Brain microvascular endothelial cell (primary cell): ENCODE data around the gene TSPEAR.

Experiments
- DNase-seq: peaks from one replicate; pipeline ENCODE4 v3.0.0-alpha.2; 2020
- H3K27ac ChIP-seq: fragments of 250-450 bp; sonication (Bioruptor Pico); 2 replicates; pipeline ENCODE4 v1.5.1; 2020; ENCODE audit warnings: mild to moderate bottlenecking, moderate library complexity
- H3K27me3 ChIP-seq: fragments of 250-450 bp; sonication (Bioruptor Pico); replicated peaks from 2 replicates; pipeline ENCODE4 v1.5.1; 2020; ENCODE audit warnings: mild to moderate bottlenecking
- H3K36me3 ChIP-seq: fragments of 250-450 bp; sonication (Bioruptor Pico); replicated peaks from 2 replicates; pipeline ENCODE4 v1.5.1; 2020; ENCODE audit warnings: mild to moderate bottlenecking
- H3K4me3 ChIP-seq: 2 replicates; pipeline ENCODE4 v1.5.1; 2011; ENCODE audit warnings: low read depth, mild to moderate bottlenecking, control low read depth, low read length, moderate library complexity
- in situ Hi-C: cut with HindIII; loops from 2 replicates; pipeline ENCODE4 v1.10.0; 2017; ENCODE audit warnings: low sequenced_read_pairs, low pct_ligation_motif_present
- TF ChIP-seq, protein P1 (sequence below): IDR thresholded peaks from 2 replicates; pipeline ENCODE4 v1.5.1; 2011; ENCODE audit warnings: low read depth, mild to moderate bottlenecking, moderate library complexity, low read length, control low read depth, inconsistent platforms; ENCODE audit errors: missing control alignments

TSPEAR gene

DNA sequence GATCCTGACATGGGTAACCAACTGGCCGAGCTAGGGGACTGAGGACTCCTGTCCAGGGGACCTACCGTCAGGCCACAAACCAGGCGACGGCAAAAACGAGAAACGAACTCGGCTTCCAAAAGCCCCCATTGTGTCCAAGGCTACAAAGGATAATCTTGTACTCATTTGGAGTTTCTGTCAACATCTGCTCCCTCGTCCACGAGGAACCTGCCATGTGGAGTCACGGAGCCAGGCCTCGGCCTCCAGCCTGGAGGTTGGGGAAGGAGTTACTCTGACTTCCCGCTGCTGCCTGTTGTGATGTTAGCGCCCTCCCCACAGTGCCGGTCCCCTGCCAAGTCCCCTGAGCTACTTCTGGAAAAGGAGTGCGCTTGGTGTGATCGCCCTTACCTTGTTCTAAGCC, 178.7 kb downstream of the TSPEAR start:
- in situ Hi-C loops, result no loop called here
- DNase-seq, result no peak
- H3K27me3 ChIP-seq, result no peaks in the 10 kb centered on the region
- H3K4me3 ChIP-seq, result no peak overlapping the region
- no peak overlapping the region for H3K27ac ChIP-seq
- no peaks in the 10 kb centered on the region for H3K36me3 ChIP-seq
- TF ChIP-seq, protein P1, sequence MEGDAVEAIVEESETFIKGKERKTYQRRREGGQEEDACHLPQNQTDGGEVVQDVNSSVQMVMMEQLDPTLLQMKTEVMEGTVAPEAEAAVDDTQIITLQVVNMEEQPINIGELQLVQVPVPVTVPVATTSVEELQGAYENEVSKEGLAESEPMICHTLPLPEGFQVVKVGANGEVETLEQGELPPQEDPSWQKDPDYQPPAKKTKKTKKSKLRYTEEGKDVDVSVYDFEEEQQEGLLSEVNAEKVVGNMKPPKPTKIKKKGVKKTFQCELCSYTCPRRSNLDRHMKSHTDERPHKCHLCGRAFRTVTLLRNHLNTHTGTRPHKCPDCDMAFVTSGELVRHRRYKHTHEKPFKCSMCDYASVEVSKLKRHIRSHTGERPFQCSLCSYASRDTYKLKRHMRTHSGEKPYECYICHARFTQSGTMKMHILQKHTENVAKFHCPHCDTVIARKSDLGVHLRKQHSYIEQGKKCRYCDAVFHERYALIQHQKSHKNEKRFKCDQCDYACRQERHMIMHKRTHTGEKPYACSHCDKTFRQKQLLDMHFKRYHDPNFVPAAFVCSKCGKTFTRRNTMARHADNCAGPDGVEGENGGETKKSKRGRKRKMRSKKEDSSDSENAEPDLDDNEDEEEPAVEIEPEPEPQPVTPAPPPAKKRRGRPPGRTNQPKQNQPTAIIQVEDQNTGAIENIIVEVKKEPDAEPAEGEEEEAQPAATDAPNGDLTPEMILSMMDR, result no peak

DNA sequence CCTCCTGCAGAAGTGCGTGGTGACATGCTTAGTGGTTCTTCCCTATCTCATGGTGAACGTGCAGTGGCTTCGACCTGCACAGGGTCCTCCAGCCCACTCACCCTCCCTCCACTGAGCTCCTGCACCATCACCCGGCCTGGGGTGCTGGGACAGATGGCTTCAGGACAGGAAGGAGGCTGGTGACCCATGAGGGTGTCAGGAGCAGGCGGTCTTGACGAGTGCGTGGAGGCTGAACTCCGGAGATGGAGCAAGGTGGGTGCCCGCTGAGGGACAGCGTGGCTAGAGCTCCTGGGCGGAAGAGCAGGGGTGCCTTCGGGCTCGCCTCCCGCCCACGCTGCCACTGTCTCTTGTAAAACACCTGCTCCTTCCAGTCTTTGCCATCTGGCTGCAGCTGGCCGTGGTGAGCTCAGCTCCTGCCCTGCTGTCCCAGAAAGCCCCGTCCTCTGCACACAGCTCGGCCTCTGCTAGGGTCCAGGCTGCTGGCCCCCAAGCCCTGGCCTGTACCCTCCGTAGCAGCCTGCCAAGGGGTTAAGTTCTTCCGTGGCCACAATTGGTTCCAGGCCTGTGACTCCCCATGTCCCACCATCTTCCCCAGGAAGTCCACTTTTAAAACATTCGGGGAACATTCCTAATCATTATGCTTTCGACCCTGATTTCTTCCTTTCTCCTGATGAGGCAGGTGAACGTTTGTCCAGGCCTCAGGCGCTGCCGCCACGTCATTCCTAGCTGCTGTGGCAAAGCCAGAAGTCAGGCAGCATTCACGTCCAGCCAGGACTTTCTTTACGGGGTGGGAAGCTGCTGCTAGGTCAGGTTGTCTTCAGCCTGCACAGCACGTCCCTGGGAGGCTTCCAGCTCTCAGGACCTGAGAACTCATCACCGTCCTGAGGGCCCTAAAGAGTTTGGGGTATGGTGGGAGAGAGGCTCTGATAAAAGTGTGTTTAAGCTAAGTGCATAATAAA, 179.5 kb downstream of the TSPEAR start:
- H3K36me3 ChIP-seq, result no peaks in the 10 kb centered on the region
- no peaks in the 10 kb centered on the region for H3K27me3 ChIP-seq
- H3K4me3 ChIP-seq, result no peak overlapping the region
- no peak for DNase-seq
- in situ Hi-C loops, result no loop called here
- TF ChIP-seq, protein P1, result no peak
- no peak overlapping the region for H3K27ac ChIP-seq

DNA sequence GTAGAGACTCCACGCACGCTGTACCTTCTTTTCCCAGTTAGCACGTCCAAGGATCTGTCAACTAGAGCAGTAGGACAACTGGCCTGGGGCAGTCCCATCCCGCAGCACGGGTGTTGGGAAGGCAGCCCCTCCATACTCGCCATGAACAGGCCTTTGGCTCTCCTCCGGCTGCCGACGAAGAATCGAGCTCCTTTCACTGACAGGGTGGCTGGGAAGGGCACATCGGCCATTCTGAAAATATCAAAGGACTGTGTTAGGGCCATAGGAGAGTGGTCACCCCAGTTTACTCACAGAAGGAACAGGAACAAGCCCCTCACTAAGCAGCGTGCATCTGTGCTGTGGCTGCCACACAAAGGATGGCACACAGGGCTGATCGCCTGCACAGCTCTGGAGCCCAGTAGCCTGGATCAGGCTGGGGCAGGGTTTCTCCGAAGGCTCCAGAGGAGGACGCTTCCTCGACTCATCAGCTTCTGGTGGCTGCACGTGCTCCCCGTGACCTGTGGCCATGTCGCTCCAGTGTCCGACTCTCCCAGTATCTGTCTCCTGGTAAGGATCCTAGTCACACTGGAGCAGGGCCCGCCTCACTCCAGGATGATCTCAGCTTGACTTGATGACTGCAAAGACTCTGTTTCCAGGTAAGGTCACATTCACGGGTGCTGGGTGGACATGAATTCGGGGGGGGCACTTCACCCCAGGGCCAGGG, 180.3 kb downstream of the TSPEAR start:
- in situ Hi-C loops, result no loop called here
- DNase-seq, result no peak
- Histone ChIP-seq H3K36me3 (no peaks in the 10 kb centered on the region), H3K4me3 (no peak overlapping the region), H3K27me3 (no peaks in the 10 kb centered on the region), H3K27ac (no peak overlapping the region)
- TF ChIP-seq, protein P1, result no peak

DNA sequence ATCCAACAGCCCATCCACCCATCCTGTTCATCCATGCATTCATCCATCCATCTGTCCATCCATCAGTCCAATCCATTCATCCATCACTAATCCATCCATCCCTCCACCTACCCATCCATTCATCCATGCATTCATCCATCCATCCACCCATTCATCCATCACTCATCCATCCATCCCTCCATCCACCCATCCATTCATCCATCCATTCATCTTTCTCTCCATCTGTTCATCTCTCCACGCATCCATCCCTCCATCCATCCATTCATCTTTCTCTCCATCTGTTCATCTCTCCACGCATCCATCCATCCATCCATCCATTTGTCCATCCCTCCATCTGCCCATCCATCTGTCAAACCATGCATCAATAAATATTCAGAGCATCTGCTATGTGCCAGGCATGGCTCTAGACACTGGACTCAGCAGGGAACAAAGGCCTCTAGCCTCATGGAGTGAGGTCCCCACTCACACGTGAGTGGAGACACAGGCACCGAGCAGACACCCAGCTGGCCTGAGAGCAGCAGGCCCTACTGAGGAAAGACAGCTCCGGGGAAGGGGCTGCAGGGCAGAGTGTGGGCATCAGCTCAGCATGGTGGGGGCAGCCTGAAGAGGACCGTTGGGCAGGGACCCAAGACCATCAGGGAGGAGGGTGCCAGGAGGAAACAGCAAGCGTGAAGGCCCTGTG, 181.0 kb downstream of the TSPEAR start:
- no peaks in the 10 kb centered on the region for H3K27me3 ChIP-seq
- TF ChIP-seq, protein P1, result no peak
- no peak overlapping the region for H3K4me3 ChIP-seq
- no peaks in the 10 kb centered on the region for H3K36me3 ChIP-seq
- in situ Hi-C loops, result no loop called here
- H3K27ac ChIP-seq, result no peak overlapping the region
- no peak for DNase-seq

DNA sequence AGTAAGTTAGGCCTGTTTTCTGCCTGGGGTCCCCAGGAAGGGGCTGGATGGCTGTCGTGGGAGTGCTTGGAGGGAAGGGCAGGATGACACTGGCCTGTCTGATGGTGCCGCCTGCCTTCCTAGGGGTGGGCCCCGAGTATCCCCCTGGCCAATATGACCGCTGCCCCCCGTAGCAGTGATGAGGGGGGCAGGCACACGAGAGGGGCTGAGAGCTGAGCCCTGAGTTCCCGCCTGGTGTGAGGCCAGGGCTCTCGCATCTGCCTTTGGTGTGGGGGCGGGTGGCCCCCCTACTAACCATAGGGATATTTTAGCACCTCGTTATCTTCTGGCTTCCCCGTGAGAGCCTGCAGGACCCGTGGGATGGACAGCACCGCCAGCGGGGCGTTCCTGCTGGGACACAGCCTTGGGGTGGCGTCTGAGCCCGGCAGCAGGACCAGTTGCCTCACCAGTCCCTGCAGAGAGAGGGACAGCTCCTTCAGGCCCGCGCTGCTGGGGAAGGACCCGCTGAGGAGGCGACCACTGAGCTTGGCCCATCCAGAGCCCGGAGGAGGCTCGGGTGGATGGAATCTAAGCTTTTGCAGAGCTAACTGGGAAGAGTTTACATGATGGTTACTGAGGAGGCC, 181.8 kb downstream of the TSPEAR start:
- TF ChIP-seq, protein P1, result no peak
- DNase-seq, result no peak
- no peak overlapping the region for H3K4me3 ChIP-seq
- no peaks in the 10 kb centered on the region for H3K27me3 ChIP-seq
- H3K36me3 ChIP-seq, result no peaks in the 10 kb centered on the region
- no peak overlapping the region for H3K27ac ChIP-seq
- in situ Hi-C loops, result no loop called here
